NCI-H2196 treated with DMSO at 0.1 percent for 48 hours (cell line): ENCODE measurements around the gene ANTXRL.
"Not testable (repeated sequence)": the region's sequence is repeated elsewhere in the genome, so short reads cannot be mapped to it uniquely, and the experiment has no call there.

Experiments
- DNase-seq: peaks from one replicate; lab custom pipeline; 2025; ENCODE audit not compliant: unreplicated experiment; lab: John Stamatoyannopoulos, UW

Gene ANTXRL

GRCh38 chr10:46286991-46287693, at the start of gene ANTXRL:
ANTXRL (plus strand) TSS chr10:46286997; CDS start chr10:46287263, 266 bp downstream.
- DNase-seq = no peak

GRCh38 chr10:46237815-46238510, 48.8 kb upstream of the ANTXRL start:
- no peak for DNase-seq

GRCh38 chr10:46239247-46239646, 47.5 kb upstream of the ANTXRL start:
- DNase-seq = no peak

- no peak for DNase-seq
Measured at GRCh38 chr10:46239993-46240683, 46.7 kb upstream of the ANTXRL start.

- DNase-seq = no peak
Measured at GRCh38 chr10:46240684-46241565, 45.9 kb upstream of the ANTXRL start.

- DNase-seq = no peak
Measured at GRCh38 chr10:46245381-46245900, 41.4 kb upstream of the ANTXRL start.

GRCh38 chr10:46246400-46247180, 40.2 kb upstream of the ANTXRL start:
- not testable (repeated sequence) for DNase-seq

- no peak for DNase-seq
Measured at GRCh38 chr10:46247181-46247475, 39.7 kb upstream of the ANTXRL start.

GRCh38 chr10:46247808-46248569, 38.8 kb upstream of the ANTXRL start:
- no peak for DNase-seq

GRCh38 chr10:46248651-46249146, 38.1 kb upstream of the ANTXRL start:
- DNase-seq = no peak

GRCh38 chr10:46249617-46250344, 37.0 kb upstream of the ANTXRL start:
- not testable (repeated sequence) for DNase-seq

GRCh38 chr10:46250481-46250880, 36.3 kb upstream of the ANTXRL start:
- DNase-seq = no peak

GRCh38 chr10:46250898-46251856, 35.6 kb upstream of the ANTXRL start:
- no peak for DNase-seq

GRCh38 chr10:46251857-46252847, 34.6 kb upstream of the ANTXRL start:
- DNase-seq = no peak

- no peak for DNase-seq
Measured at GRCh38 chr10:46253076-46254006, 33.5 kb upstream of the ANTXRL start.
